Stimulated activated CD8-positive, alpha-beta memory T cell treated with anti-CD3 and anti-CD28 coated beads, Interleukin-4, amount 100 ng/mL, for 4 hours (primary cell): ENCODE data around the gene SLC25A13.

Experiments used
- DNase-seq, 2 donors: peaks; one replicate each; pipeline ENCODE4 v3.0.0-alpha.2; 2020; ENCODE audit warnings: low read depth in 2 of 2, low spot score in 1 of 2

SLC25A13 gene

DNA sequence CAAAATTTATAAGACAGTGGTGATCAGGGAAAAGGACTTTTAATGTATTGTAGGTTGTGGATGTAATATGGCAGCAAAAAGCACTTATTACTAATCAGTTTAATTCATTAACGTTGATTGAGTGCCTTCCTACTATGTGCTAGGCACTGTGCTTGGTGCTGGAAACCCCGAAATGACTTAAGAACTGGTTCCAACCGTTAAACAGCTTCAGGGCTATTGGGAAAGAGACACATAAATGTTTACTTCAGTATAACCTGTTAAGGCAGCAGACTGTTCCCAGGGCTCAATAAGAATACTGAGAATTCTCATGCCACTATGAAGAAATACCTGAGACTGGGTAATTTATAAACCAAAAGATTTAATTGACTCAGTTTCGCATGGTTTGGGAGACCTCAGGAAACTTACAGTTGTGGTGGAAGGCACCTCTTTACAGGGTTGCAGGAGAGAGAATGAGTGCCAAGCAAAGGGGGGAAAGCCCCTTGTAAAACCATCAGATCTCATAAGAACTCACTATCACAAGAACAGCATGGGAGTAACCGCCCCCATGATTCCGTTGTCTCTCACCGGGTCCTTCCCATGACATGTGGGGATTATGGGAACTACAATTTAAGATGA, 1.1 kb upstream of the SLC25A13 start:
- no peak for DNase-seq

DNA sequence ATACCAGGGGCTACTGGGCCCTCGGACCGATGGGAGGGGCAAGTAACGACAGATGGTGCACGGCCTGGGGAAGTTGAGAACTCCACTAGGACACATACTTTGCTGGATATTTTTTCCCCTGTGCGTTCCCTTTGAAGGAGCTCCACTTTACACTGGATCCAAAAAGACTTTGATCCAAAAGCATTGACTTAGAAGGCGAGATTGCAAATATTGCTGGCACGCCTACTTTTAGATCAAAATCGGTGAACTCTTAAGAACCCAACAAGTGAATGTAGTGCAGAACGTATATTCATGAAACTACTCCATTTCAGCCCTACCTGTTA, 436 bp upstream of the SLC25A13 start:
- no peak for DNase-seq

GRCh38 chr7:96321031-96321657, 754 bp downstream of the SLC25A13 start:
- DNase-seq = peak; percentile 1 to 12

GRCh38 chr7:96320442-96320841, 1.5 kb downstream of the SLC25A13 start:
- no peak for DNase-seq

GRCh38 chr7:96319439-96319838, 2.5 kb downstream of the SLC25A13 start:
- DNase-seq = no peak

DNA sequence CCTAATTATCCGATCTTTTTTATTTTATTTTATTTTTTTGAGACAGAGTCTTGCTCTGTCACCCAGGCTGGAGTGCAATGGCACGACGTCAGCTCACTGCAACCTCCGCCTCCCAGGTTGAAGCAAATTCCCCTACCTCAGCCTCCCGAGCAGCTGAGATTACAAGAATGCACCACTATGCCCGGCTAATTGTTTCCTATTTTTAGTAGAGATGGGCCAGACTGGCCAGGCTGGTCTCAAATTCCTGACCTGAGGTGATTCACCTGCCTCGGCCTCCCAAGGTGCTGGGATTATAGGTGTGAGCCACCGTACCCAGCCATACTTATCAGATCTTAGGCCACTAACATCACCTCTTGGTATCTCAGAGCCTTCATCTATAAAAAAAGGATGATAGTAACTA, 4.9 kb downstream of the SLC25A13 start:
- no peak for DNase-seq

- DNase-seq = no peak
Measured at GRCh38 chr7:96315125-96315512, 6.8 kb downstream of the SLC25A13 start.

DNA sequence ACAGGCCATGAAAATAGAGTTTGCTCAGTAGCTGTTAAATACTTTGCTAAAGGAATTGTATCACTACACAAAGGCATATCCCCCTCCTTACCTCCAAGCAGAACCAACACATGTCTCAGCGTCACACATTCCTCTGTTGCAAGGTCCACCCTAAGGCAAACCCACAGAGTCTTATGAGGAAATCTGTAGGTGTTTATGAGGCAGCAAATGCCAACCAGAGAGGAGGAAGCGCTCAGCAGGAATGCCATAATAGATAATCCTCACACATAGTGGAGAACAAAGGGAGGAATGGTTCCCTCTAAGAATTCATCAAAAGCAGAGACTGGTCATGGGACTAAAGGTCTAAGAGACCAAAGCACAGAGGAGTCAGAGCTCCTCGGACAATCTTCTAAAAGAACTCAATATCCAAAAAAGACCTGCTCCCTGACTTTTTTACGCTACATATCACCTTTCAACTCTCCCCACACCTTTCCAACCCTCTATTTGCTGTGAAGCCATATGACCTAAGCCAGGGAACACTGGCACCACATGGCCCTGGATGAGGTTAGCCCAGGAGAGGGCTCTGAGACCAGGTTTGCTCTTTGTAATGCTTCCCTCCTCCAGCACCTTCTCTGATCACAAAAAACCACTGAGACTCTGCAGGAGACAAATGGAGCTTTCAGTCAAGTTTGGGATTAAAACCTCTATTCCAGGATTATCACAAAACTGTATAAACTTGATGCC, 7.3 kb downstream of the SLC25A13 start:
- no peak for DNase-seq

GRCh38 chr7:96313940-96314339, 8.0 kb downstream of the SLC25A13 start:
- DNase-seq = no peak

DNA sequence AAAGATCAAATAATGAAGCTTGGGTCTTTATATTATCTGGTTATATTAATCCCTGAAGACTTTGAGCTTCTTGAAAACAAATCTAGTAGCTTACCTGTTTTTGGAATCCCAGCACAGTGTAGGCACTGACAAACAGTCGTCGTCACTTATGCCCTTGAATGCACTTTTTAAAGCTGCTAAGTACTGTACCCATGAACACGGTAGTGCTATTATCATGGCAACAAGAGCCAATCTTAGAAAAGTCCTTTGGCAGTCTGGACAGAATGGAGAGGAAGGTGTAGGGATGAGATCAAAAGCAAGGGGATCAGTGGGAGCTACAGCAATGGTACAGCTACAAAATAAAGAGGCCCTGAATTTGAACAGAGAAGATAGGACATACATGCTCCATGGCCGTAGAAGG, 9.4 kb downstream of the SLC25A13 start:
- no peak for DNase-seq

- DNase-seq = no peak
Measured at GRCh38 chr7:96311967-96312366, 9.9 kb downstream of the SLC25A13 start.

DNA sequence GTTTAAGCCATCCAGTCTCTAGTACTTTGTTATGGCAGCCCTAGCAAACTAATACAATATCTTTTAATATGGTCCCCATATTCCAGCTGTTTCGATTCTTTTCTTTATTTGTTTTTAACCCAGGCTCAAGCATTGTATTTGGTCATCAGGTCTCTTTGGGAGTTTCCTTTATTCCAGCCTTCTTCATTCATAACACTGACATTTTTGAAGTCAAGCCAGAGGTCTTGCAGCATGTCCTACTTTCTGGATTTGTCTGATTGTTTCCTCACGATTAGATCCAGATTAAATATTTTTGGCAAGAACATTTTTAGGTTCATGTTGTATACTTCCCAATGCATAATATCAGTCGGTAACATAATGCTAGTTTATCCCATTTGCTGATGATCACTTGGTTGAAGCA, 11.8 kb downstream of the SLC25A13 start:
- DNase-seq = no peak

- DNase-seq = no peak
Measured at GRCh38 chr7:96308950-96309263, 13.0 kb downstream of the SLC25A13 start.

DNA sequence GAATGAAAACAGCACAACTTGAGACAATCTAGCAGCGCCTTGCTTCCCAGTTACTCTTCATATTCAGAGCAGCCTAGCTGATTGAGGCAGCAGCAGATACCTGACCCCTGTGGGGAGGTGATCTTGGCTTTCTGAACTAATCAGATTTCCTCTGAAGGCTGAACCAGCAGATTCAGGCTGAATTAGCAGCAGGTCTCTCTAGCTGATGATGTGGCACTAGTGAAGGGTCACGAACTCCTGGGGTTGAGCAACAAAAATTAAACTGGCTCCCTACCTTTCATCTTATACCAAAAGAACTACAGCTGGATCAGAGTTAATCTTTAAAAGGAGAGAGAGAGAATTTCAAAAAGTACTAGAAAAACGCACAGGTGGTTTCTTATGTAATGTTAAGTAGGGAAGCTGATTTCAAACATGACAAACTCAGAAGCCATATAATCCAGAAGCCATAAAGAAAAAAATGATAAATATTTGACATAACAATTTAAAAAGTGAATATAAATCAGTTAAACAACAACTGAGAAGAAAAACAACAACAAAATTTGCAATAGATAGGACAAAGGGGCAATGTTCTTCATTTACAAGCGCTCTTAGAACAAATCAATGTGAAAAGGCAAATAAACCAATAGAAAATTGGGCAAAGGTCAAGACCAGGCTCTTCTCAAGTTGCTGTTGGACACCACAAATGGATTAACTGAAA, 13.5 kb downstream of the SLC25A13 start:
- DNase-seq = no peak

GRCh38 chr7:96306385-96307125, 15.3 kb downstream of the SLC25A13 start:
- DNase-seq = no peak

DNA sequence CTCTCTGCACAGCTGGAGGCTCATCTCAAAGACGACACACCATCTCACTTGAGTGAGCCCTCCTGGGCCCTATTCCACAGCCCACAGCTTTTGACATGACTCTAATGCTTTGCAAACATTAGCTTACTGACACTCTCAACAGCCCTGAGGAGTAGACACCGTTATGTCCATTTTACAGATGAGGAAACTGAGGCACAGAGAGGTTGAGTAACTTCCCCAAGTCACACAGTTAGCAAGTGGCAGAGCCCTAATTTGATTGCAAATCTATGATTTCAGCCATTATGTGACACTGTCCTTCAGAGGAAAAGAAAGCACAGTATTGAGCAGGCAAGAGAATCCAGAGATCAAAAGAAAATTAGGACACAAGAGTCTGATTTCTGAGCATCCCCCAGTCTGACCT, 16.0 kb downstream of the SLC25A13 start:
- DNase-seq = no peak

DNA sequence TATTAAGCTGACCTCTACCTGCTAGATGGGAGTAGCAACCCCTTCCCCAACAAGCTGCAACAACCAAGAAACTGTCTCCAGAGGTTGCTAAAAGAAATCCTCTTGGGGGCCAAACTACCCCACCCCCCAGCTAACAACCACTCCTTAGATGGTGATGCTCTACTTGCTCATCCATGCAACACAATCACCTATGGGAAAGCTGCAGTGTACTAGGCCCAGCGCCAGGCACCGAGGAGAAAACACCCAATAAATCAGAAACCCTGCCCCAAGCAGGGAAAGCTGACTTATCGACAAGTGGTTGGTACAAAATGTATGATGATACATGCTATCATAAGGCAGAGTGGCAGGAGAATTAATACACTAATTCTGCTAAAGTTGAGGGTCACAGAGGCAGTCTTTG, 17.3 kb downstream of the SLC25A13 start:
- DNase-seq = no peak

GRCh38 chr7:96303686-96304443, 18.0 kb downstream of the SLC25A13 start:
- no peak for DNase-seq

- no peak for DNase-seq
Measured at GRCh38 chr7:96303105-96303685, 18.7 kb downstream of the SLC25A13 start.

DNA sequence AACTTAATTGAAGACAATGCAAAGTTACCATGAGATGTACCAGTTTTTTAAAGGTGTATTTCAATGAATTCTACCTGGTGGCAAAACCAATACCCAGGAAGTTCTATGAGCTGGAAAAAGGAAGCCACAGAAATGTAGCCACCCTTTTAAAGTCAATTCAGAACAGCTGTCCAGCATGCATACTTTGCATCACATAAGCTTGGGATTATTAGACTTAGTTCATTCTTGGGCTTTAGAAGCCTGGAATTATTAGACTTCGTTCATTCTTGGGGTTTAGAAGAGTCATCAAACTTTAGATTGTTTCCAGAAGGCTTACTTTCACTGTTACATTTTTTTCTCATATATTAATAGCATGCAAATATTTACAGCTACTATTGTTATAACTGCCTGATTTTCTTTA, 20.9 kb downstream of the SLC25A13 start:
- DNase-seq = no peak

DNA sequence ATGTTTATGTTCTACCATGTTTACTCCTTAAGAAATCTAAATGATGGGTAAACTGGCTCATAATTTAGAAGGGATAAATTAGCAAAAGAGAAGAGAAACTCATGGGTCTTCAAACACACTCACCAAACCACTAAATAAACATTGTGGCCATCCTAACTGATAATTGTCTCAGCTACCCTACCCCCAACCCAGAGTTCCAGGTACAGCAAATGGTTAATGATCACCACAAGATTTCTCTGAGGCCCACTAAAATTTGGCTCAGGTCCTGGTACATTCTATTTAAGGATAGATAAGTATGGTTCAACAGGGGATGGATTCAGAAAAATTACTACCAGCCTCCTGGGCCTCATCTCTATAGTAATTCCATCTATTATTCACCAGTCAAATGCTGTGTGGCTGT, 21.4 kb downstream of the SLC25A13 start:
- no peak for DNase-seq
